ENCODE data around the gene MPZL2. TPM values are rescaled to one million over a fixed set of nuclear protein-coding genes. Genes with fewer than 3 reads are reported as not detected.
A peak's percentile ranks its signal among the peaks of the same experiment; 100 is the strongest.

MPZL2 gene
- total RNA-seq, 1 experiment from 2014 or later, result 0.53 TPM

DNA sequence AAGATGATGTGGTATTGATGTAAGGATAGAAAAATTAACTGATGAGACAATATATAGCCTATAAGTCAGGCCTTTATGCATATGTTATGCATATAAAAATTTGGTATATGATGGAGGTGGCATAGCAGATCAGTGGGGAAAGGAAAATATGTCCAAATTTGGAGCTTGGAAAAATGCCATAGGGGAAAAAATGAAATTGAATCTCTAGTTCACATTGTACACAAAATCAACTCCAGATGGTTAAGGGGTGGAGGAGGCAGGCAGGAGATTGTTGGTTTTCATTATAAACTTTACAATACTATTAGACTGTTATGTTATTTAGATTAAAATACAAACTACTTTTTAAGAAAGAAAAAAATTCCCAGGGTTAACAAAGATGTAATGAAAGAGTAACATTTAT lies 25.3 kb upstream of the MPZL2 start:
- DNase-seq (ENCODE audit: low read depth, low spot score), result no peak
- in situ Hi-C loops (cut with HindIII; ENCODE audit: low pct_unique_long_range_greater_than_20kb, low sequenced_read_pairs), result no loop called here

DNA sequence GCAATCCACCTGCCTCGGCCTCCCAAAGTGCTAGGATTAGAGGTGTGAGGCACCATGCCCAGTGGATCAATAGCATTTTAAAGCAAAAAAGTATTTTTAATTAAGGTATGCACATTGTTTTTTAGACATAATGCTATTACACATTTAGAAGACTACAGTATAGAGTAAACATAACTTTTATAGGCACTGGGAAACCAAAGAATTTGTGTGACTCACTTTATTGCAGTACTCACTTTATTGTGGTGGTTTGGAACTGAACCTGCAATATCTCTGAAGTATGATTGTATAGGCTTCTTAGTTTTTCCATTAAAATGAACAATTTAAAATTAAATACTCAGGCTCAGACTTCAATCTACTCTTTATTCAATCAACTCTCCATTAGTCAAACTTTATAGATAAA lies 22.9 kb upstream of the MPZL2 start:
- in situ Hi-C loops (cut with HindIII; ENCODE audit: low pct_unique_long_range_greater_than_20kb, low sequenced_read_pairs), result no loop called here
- DNase-seq (ENCODE audit: low read depth, low spot score), result no peak

DNA sequence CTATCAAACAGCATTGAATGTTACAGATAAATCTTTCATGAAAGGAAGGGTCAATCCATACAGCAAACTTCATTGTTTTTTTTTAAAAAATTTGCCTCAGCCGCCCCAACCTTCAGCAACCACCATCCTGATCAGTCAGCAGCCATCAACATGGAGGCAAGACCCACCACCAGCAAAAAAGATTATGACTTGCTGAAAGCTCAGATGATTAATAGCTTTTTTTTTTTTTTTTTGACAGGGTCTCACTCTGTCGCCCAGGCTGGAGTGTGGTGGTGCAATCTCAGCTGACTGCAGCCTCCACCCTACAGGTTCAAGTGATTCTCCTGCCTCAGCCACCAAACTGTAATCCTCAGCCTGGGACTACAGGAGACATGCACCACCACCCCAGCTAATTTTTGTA lies 22.4 kb upstream of the MPZL2 start:
- in situ Hi-C loops (cut with HindIII; ENCODE audit: low pct_unique_long_range_greater_than_20kb, low sequenced_read_pairs), result no loop called here
- DNase-seq (ENCODE audit: low read depth, low spot score), result no peak

DNA sequence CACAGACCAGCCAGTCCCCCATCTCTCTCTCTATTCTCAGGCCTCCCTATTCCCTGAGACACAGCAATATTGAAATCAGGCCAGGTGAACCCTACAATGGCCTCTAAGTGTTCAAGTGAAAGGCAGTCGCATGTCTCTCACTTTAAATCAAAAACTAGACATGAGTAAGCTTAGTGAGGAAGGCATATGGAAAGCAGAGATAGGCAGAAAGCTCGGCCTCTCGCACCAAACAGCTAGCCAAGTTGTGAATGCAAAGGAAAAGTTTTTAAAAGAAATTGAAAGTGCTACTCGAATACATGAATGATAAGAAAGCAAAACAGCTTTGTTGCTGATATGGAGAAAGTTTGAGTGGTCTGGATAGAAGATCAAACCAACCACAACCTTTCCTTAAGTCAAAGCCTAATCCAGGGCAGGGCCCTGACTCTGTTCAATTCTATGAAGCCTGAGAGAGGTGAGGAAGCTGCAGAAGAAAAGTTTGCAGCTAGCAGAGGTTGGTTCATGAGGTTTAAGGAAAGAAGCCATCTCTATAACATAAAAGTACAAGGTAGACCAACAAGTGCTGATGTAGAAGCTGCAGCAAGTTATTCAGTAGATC lies 19.8 kb upstream of the MPZL2 start:
- in situ Hi-C loops (cut with HindIII; ENCODE audit: low pct_unique_long_range_greater_than_20kb, low sequenced_read_pairs), result no loop called here
- DNase-seq (ENCODE audit: low read depth, low spot score), result no peak

DNA sequence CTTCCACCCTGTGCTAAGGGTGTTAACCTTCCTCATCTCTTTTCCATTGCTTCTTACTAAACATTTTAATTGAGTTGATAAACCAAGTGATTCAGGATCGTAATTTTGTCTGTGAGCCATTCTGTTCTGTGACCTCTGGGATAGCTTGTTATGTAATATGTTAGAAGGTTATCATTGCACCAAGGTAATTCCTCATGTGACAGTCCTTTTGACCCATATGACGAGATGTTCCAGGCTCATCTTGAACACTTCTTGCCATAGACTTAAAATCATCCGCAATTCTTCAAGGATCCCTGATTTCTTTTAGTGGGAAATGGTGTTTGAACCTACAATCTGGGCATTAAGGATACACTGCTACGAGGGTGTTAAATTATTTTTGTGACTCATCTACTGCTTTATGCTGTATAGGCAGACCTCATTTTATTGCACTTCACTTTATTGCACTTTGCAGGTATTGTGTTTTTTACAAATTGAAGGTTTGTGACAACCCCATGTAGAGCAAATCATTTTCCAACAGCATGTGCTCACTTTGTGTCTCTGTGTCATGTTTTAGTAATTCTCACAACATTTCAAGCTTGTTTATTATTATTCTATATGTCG lies 19.0 kb upstream of the MPZL2 start:
- in situ Hi-C loops (cut with HindIII; ENCODE audit: low pct_unique_long_range_greater_than_20kb, low sequenced_read_pairs), result no loop called here
- DNase-seq (ENCODE audit: low read depth, low spot score), result no peak

DNA sequence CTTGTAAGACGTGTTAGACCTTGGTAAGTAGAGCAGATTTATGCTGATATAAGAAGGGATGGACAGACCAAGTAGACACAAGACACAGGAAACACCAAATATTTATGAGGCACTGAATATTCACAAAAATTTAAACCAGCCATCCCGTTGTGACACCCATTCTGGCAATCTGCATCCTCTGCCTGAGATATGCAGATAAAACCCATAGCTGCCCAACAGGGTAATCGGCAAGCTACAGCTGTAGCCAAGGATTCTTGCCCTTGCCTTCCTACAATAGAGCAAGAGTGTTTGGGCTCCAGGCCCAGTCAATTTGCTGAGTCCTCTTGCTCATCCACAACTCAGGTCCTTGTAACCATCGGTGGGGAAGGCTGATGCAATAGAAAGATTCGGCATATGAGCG lies 18.5 kb upstream of the MPZL2 start:
- in situ Hi-C loops (cut with HindIII; ENCODE audit: low pct_unique_long_range_greater_than_20kb, low sequenced_read_pairs), result no loop called here
- DNase-seq (ENCODE audit: low read depth, low spot score), result no peak

DNA sequence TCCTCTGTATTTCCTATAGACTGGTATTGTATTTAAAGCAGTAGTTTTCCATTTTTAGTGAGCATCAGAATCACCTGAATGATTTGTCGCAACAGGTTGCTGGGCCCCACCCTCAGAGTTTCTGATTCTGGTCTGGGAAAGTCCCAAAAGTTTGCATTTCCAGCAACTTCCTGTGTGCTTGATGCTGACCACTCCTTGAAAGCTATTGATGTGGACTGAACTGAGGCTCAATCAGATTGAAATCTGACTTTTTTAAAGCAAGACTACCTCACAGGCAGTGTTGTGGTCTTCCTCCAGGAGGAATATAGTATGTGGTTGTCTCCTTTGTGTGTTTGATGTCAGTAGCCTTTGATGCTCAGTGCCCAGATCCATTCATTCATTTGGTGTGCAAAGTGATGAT lies 17.2 kb upstream of the MPZL2 start:
- in situ Hi-C loops (cut with HindIII; ENCODE audit: low pct_unique_long_range_greater_than_20kb, low sequenced_read_pairs), result no loop called here
- no peak for DNase-seq (ENCODE audit: low read depth, low spot score)

DNA sequence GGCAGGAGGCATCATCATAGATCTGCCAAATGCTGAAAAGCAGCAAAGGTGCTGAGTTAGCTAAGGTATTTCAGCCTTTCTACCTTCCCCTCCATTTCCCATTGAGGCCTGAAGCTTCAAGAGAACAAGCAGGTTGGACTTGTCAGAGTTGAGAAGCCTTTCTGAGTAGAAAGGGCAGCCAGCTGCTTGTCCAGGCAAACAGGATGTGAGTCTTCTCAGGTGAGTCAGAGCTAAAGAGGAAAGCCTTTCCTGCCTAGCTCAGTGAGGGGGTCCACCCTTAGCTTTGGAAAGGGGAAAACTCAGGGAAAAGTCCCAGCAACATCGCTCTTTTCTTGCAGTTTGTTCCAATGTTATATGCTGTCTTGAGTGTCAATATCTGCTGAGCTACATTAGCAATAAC lies 13.2 kb upstream of the MPZL2 start:
- in situ Hi-C loops (cut with HindIII; ENCODE audit: low pct_unique_long_range_greater_than_20kb, low sequenced_read_pairs), result no loop called here
- no peak for DNase-seq (ENCODE audit: low read depth, low spot score)

DNA sequence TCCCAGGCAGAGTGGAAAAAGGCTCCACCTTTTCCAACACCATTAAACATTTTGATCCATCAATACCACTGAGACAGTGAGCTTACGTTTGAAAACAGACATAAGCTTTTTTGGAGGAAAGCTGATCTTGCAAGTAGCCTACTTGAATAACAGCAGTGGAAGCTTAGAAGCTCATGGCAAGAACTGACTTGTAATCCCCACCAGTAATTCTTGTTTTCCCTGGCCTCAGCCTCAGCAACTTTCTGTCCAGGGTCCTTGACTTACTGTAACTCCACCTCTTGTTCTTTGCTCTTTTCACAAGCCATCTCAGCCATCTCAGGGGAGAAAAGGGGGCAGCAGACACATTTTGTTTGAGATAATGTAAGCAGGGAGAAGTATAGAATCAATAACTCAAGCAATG lies 12.3 kb upstream of the MPZL2 start:
- DNase-seq (ENCODE audit: low read depth, low spot score), result no peak
- in situ Hi-C loops (cut with HindIII; ENCODE audit: low pct_unique_long_range_greater_than_20kb, low sequenced_read_pairs), result no loop called here

DNA sequence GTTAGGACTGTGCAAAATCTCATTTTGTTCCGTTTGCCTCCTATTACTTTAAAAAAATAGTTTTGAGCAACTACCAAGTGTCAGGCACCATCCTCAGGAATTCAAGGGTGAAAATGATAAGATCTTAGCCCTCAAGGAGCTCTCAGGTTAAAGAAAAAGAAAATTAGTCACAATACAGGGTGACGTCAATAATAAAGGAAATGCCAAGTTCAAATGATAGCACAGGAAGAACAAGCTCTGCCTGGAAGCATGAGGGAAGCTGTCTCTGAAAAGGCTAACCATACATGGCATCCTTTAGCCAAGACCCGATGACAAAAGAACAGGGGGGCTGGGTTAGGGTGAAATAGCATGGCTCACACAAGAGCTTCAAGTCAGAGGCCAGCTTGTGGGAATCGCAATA lies 11.1 kb upstream of the MPZL2 start:
- DNase-seq (ENCODE audit: low read depth, low spot score), result no peak
- in situ Hi-C loops (cut with HindIII; ENCODE audit: low pct_unique_long_range_greater_than_20kb, low sequenced_read_pairs), result no loop called here

DNA sequence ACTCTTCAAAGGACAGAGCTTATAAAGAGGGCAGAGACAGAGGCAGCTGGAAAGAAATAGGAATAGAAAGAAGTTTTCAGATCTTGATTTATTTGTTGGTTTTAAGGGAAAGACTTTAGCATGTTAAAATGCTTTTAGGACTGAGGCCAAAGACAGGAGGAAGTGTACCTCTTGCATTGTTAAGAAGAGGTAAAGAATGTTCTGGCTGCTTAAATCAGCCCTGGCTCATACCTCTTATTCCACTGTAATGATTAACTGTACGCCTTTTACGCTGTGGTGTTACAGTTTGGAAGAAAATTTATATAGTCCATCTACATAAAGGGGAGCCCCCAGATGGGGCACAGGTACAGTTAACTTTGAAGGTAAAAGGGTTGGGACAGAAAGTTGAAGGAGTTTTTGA lies 10.1 kb upstream of the MPZL2 start:
- in situ Hi-C loops (cut with HindIII; ENCODE audit: low pct_unique_long_range_greater_than_20kb, low sequenced_read_pairs), result no loop called here
- DNase-seq (ENCODE audit: low read depth, low spot score), result no peak

DNA sequence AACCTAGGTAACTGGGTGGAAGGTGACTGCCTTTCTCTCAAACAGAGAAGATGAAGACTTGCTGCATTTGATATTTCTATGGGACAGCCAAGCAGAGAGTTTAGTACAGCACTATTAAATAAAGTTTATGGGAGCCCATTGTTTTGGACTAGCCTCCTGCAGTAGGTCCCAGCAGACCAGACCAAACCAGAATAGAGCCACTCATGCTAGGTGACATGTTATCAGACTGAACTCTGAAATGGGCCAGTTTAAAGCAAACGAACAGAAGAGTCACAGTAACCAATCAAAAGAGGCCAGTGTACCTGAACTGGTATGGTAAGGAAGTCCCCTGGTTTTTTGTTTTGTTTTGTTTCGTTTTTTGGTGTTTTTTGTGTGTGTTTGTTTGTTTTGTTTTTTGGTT lies 7.9 kb upstream of the MPZL2 start:
- DNase-seq (ENCODE audit: low read depth, low spot score), result no peak
- in situ Hi-C loops (cut with HindIII; ENCODE audit: low pct_unique_long_range_greater_than_20kb, low sequenced_read_pairs), result no loop called here

DNA sequence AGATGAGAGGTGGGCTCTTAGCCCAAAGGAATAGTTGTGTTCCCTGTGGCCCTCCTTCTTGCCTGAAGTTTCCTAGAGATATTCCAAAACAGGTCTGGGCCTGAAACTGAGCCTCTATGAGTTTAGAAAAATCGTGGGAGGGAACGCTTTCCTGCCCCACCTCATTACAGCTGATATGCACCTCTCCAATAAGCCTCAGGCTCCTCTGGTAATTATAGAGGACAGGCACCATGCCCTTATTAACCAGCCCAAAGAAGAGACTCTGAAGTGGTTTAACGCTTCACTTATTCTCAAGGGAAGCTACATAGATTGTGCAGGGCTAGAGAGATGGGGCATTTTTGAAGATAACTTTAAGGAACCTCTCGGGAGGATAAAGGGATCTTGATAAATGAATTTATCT lies 3.4 kb upstream of the MPZL2 start:
- no peak for DNase-seq (ENCODE audit: low read depth, low spot score)
- in situ Hi-C loops (cut with HindIII; ENCODE audit: low pct_unique_long_range_greater_than_20kb, low sequenced_read_pairs), result no loop called here

DNA sequence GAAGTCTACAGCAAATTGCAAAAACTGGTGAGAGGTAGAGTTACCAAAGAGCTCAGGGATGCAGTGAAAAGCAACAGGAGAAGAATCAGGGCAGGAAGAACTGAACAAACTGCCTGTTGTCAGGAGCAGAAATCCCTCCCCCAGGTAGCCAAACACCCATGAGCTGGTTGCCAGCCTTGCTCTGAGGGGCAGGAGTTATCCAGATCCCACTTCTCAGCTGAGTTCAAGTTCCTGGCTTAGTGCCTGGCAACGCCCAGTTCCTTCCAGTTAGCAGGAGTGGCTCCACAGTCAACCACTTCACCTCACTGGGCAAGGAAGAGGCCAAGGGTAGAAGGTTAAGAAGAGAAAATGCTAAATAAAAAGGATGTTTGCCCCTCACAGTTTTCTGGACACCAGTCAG lies 1.9 kb upstream of the MPZL2 start:
- in situ Hi-C loops (cut with HindIII; ENCODE audit: low pct_unique_long_range_greater_than_20kb, low sequenced_read_pairs), result no loop called here
- no peak for DNase-seq (ENCODE audit: low read depth, low spot score)

DNA sequence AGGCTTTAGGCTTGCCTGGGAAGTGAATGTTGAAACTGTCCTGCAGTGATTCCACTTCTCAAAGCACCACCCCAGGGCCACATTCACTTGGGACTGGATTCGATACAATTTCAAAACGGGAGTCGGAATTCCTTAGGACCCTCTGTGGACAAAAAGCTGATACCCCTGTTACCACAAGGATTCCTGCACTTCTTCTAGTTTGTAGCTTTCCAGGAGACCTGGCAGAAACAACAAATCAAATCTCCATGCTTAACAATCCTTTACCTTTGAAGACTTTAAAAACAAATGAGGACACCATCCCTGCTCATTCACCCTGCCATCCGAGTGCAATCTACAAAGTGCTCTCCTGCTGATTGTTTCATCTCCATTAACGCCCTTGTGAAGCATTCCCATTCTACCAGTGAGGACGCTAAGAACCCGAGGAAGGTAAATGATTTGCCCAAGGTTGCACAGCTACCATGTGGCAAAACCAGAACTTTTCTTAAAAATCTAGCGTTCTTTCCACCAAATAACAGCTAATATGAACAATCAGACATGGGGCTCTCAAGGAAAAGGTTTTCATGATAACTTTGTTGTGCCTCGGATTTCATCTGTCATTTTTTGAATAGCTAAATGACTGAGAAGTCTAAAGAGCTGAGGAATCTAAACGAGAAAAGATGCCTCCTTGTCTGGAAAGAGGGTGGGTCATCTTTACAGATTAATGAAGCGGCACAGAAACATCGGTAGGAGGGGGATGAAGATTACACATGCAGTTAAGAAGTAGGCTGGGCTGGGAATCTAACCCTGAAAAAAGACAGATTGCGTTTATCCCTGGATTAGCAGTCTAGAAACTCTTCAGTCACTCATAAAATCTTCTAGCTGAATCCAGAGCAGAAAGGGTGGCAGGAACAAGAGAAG lies 720 bp upstream of the MPZL2 start:
- DNase-seq (ENCODE audit: low read depth, low spot score), result no peak
- in situ Hi-C loops (cut with HindIII; ENCODE audit: low pct_unique_long_range_greater_than_20kb, low sequenced_read_pairs), result no loop called here

DNA sequence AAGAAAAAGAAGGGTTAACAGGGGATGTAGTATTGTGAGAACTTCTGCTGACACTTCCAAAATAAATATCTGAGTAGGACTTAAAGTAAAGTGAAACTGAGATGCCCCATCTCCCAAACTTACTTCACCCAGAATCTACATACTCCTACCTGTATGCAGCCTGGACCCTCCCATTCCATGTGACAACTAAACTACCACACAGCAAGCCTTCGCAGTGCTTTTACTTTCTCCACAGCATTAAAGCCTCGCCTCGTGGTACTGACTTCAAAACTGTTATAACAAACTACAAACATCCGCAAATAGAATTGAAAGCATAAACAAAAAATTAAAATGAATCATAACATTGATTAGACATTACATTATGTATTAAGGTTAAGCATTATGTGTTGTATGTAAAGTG lies 985 bp downstream of the MPZL2 start:
- in situ Hi-C loops (cut with HindIII; ENCODE audit: low pct_unique_long_range_greater_than_20kb, low sequenced_read_pairs), result no loop called here
- no peak for DNase-seq (ENCODE audit: low read depth, low spot score)

DNA sequence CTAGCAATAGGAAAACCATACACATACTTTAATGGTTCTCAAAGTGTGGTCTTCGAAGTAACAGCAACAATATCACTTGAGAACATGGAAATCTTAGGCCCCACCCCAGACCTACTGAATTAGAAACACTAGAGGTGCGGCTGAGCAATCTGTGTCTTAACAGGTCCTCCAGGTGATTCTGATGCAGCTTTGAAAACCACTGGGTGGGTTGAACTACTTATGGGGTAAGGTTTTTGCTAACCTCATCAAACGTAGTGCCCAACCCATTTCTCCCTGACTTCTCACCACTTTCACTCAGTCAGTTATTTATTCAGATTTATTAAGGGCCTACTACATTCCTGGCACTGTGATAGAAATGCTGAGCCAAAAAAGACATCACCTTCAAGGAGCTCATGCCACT lies 3.7 kb downstream of the MPZL2 start:
- no peak for DNase-seq (ENCODE audit: low read depth, low spot score)
- in situ Hi-C loops (cut with HindIII; ENCODE audit: low pct_unique_long_range_greater_than_20kb, low sequenced_read_pairs), result no loop called here

DNA sequence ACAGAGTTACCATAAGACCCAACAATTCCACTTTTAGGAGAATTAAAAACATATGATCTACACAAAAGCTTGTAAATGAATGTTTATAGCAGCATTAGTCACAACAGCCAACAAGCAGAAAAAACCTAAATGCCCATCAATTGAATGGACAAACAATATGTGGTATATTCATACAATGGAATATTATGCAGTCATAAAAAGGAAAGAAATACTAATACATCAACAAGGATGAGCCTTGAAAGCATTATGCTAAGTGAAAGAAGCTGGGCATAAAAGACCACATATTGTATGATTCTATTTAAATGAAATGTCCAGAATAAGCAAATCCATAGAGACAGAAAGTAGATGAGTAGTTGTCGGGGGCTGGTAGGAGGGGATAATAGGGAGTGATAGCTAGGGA lies 5.0 kb downstream of the MPZL2 start:
- no peak for DNase-seq (ENCODE audit: low read depth, low spot score)
- in situ Hi-C loops (cut with HindIII; ENCODE audit: low pct_unique_long_range_greater_than_20kb, low sequenced_read_pairs), result no loop called here

DNA sequence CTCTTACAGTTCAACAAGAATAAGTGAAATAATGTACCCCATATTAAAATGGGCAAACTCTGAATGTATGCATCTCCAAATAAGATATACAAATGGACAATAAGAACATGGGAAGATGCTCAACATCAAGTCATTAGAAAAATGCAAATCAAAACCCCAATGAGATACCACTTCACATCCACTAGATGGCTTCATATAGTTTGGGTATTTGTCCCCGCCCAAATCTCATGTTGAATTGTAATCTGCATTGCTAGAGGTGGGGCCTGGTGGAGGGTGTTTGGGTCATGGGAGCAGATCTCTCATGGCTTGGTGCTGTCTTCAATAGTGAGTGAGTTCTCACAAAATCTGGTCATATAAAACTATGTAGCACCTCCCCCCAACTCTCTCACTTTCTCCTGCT lies 5.7 kb downstream of the MPZL2 start:
- peak; percentile 29 for DNase-seq (ENCODE audit: low read depth, low spot score)
- in situ Hi-C loops (cut with HindIII; ENCODE audit: low pct_unique_long_range_greater_than_20kb, low sequenced_read_pairs), result no loop called here
